Activated naive CD4-positive, alpha-beta T cell treated with anti-CD3 and anti-CD28 coated beads, Interleukin-2, amount 50 U/mL, for 72 hours (primary cell): ENCODE data around the gene ST6GALNAC6. TPM values are rescaled to one million over a fixed set of nuclear protein-coding genes. Genes with fewer than 3 reads are reported as not detected.
"Not testable (repeated sequence)": the region's sequence is repeated elsewhere in the genome, so short reads cannot be mapped to it uniquely, and the experiment has no call there.

Experiments used
- ATAC-seq, 2 donors: fragments of 150-1000 bp; cut with Tn5 transposase; 2 replicates each; pipeline ENCODE4 v1.10.0; 2021; ENCODE audit warnings: mild to moderate bottlenecking in 2 of 2, moderate library complexity in 2 of 2
- DNase-seq, 2 donors: peaks; one replicate each; pipeline ENCODE4 v3.0.0; 2021 to 2022; ENCODE audit warnings: low spot score in 2 of 2
- H3K27ac Mint-ChIP-seq, 2 donors: one replicate each; pipeline ENCODE4 v1.8.0; 2022; ENCODE audit warnings: mild to moderate bottlenecking in 2 of 2, mixed read lengths in 2 of 2
- H3K36me3 Mint-ChIP-seq, 2 donors: one replicate each; pipeline ENCODE4 v1.8.0; 2022; ENCODE audit warnings: mixed read lengths in 2 of 2
- H3K9me3 Mint-ChIP-seq, 2 donors: one replicate each; pipeline ENCODE4 v1.8.0; 2022; ENCODE audit warnings: mixed read lengths in 2 of 2
- total RNA-seq, 2 donors: library from RNA; stranded (reverse); gene quantifications; one replicate each; pipeline ENCODE4 v1.2.3, GENCODE V29; 2022

ST6GALNAC6 gene
- total RNA-seq, 2 donors from 2014 or later: 55.2 to 56.1 TPM

- Mint-ChIP-seq H3K36me3 (peaks cover 7 to 24% of the 10 kb centered on the region in 2 donors), H3K9me3 (no peaks in the 10 kb centered on the region), H3K27ac (peak overlapping the region; percentile 23 to 93)
- ATAC-seq: no peak
- DNase-seq: no peak
These were observed 13.7 kb downstream of the ST6GALNAC6 start for GRCh38 chr9:127885508-127886281.

- H3K9me3 Mint-ChIP-seq: no peaks in the 10 kb centered on the region
- H3K27ac Mint-ChIP-seq: peak overlapping the region; percentile 23 to 77
- no peak for ATAC-seq
- DNase-seq: no peak
- H3K36me3 Mint-ChIP-seq: peaks cover 7 to 24% of the 10 kb centered on the region in 2 donors
These were observed 14.4 kb downstream of the ST6GALNAC6 start for GRCh38 chr9:127884976-127885490.

- Mint-ChIP-seq H3K27ac (peak overlapping the region; percentile 23 to 52), H3K36me3 (peaks cover 7 to 24% of the 10 kb centered on the region in 2 donors), H3K9me3 (no peaks in the 10 kb centered on the region)
- ATAC-seq: peak in 1 of 2 donors; percentile 13
- no peak for DNase-seq
These were observed 14.9 kb downstream of the ST6GALNAC6 start for GRCh38 chr9:127884427-127884911.

GRCh38 chr9:127883959-127884358, 15.4 kb downstream of the ST6GALNAC6 start:
- ATAC-seq (peak in 1 of 2 donors; percentile 15), DNase-seq (no peak)
- peak overlapping the region in 1 of 2 donors; percentile 23 for H3K27ac Mint-ChIP-seq
- H3K36me3 Mint-ChIP-seq: peaks cover 7 to 24% of the 10 kb centered on the region in 2 donors
- H3K9me3 Mint-ChIP-seq: no peaks in the 10 kb centered on the region

- H3K36me3 Mint-ChIP-seq: peaks cover 0 to 16% of the 10 kb centered on the region in 2 donors
- not testable (repeated sequence) for H3K27ac Mint-ChIP-seq, DNase-seq, ATAC-seq, H3K9me3 Mint-ChIP-seq
These were observed 17.7 kb downstream of the ST6GALNAC6 start for GRCh38 chr9:127881715-127882114.

- no peaks in the 10 kb centered on the region for H3K9me3 Mint-ChIP-seq
- H3K27ac Mint-ChIP-seq: no peak overlapping the region
- no peak for DNase-seq
- H3K36me3 Mint-ChIP-seq: peaks cover 0 to 10% of the 10 kb centered on the region in 2 donors
- ATAC-seq: no peak
These were observed 19.3 kb downstream of the ST6GALNAC6 start for GRCh38 chr9:127880143-127880542.

- Mint-ChIP-seq H3K9me3 (no peaks in the 10 kb centered on the region), H3K27ac (no peak overlapping the region), H3K36me3 (peaks cover 0 to under 1% of the 10 kb centered on the region in 2 donors)
- ATAC-seq (no peak), DNase-seq (no peak)
These were observed 20.6 kb downstream of the ST6GALNAC6 start for GRCh38 chr9:127878652-127879390.

- no peaks in the 10 kb centered on the region for H3K36me3 Mint-ChIP-seq
- no peaks in the 10 kb centered on the region for H3K9me3 Mint-ChIP-seq
- ATAC-seq: no peak
- no peak overlapping the region for H3K27ac Mint-ChIP-seq
- DNase-seq: no peak
These were observed 21.3 kb downstream of the ST6GALNAC6 start for GRCh38 chr9:127878001-127878651.

GRCh38 chr9:127877566-127877998, 21.8 kb downstream of the ST6GALNAC6 start, which contains the start of gene AK1:
Gene AK1, minus strand, starts transcription at chr9:127877675. Its CDS starts 3,058 bp downstream, at chr9:127874617.
- Mint-ChIP-seq H3K9me3 (no peaks in the 10 kb centered on the region), H3K27ac (no peak within 1 kb of the TSS), H3K36me3 (no peaks in the 10 kb centered on the region)
- no peak for DNase-seq
- no peak for ATAC-seq

GRCh38 chr9:127876764-127877562, 22.4 kb downstream of the ST6GALNAC6 start:
- DNase-seq (no peak), ATAC-seq (peak in 1 of 2 donors; percentile 22)
- Mint-ChIP-seq H3K9me3 (no peaks in the 10 kb centered on the region), H3K36me3 (no peaks in the 10 kb centered on the region), H3K27ac (no peak overlapping the region)

GRCh38 chr9:127876026-127876763, 23.2 kb downstream of the ST6GALNAC6 start:
- Mint-ChIP-seq H3K27ac (no peak overlapping the region), H3K9me3 (no peaks in the 10 kb centered on the region), H3K36me3 (no peaks in the 10 kb centered on the region)
- ATAC-seq (no peak), DNase-seq (no peak)

- DNase-seq (no peak), ATAC-seq (no peak)
- Mint-ChIP-seq H3K9me3 (no peaks in the 10 kb centered on the region), H3K27ac (peak overlapping the region in 1 of 2 donors; percentile 53), H3K36me3 (no peaks in the 10 kb centered on the region)
These were observed 24.0 kb downstream of the ST6GALNAC6 start for GRCh38 chr9:127875306-127875966.

GRCh38 chr9:127874301-127875221, 24.8 kb downstream of the ST6GALNAC6 start:
- DNase-seq (no peak), ATAC-seq (no peak)
- Mint-ChIP-seq H3K27ac (peak overlapping the region in 1 of 2 donors; percentile 53), H3K9me3 (no peaks in the 10 kb centered on the region), H3K36me3 (no peaks in the 10 kb centered on the region)

- no peaks in the 10 kb centered on the region for H3K36me3 Mint-ChIP-seq
- H3K9me3 Mint-ChIP-seq: no peaks in the 10 kb centered on the region
- DNase-seq (no peak), ATAC-seq (no peak)
- H3K27ac Mint-ChIP-seq: no peak overlapping the region
These were observed 25.5 kb downstream of the ST6GALNAC6 start for GRCh38 chr9:127873886-127874285.
